Measurements from ENCODE around the gene LILRB2.
"Not testable (repeated sequence)": the region's sequence is repeated elsewhere in the genome, so short reads cannot be mapped to it uniquely, and the experiment has no call there.

The LILRB2 gene

GRCh38 chr19:54302257-54302656 lies 21.3 kb upstream of the LILRB2 start:
- DNase-seq = no peak

DNA sequence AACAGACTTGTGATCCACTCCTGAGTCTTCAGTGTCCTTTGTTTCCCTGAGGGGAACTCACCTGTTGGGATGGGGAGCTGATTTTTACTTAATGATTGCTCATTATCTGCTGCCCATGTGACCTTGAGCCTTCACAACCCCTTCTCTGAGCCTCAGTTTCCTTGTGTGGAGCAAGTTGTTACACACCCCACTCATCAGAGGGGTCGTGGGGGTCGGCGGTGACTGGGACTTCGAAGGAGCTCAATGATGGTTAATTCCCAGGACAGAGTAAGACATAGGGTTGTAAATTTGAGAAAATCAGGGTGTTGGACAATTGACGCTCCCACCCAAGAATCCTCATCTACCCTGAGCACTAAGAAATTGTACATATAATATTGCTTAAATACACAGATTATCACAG lies 18.6 kb upstream of the LILRB2 start:
- no peak for DNase-seq

DNA sequence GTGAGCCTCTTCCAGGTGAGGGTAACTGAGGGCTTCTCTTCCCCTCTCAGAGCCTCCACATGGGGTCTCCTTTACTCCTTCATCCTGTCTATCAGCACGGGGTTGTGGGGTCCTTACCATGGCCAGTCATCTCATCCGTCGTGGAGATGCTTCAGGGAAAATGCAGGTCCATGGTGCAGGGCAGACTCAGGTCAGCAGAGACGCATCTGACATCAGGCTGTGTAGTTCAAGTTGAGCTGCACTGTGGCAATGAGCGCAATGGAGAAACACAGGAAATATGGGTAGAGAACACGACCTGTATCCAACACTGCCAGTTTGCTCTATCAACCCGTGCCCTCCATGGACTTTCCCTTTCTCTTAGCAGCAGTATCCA lies 18.2 kb upstream of the LILRB2 start:
- DNase-seq = no peak

- DNase-seq = no peak
Measured at GRCh38 chr19:54298357-54299125, 17.6 kb upstream of the LILRB2 start.

- DNase-seq = no peak
Measured at GRCh38 chr19:54297759-54298305, 16.9 kb upstream of the LILRB2 start.

GRCh38 chr19:54294539-54294938 lies 13.6 kb upstream of the LILRB2 start:
- no peak for DNase-seq

- DNase-seq = not testable (repeated sequence)
Measured at GRCh38 chr19:54289160-54289559, 8.2 kb upstream of the LILRB2 start.

DNA sequence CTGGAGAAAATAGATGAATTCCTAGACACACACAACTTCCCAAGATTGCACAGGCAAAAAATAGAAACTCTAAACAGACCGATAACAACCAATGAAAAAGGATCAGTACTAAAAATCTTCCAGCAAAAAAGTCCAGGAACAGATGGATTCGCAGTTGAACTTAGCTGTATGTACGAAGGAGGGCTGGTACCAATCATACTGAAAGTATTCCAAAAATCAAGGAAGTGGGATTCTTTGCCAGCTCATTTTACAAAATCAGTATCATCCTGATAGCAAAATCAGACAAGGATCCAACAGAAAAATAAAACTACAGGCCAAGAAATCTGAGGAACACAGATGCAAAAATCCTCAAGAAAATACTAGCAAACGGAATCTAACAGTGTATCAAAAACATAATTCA lies 6.5 kb upstream of the LILRB2 start:
- DNase-seq = no peak

DNA sequence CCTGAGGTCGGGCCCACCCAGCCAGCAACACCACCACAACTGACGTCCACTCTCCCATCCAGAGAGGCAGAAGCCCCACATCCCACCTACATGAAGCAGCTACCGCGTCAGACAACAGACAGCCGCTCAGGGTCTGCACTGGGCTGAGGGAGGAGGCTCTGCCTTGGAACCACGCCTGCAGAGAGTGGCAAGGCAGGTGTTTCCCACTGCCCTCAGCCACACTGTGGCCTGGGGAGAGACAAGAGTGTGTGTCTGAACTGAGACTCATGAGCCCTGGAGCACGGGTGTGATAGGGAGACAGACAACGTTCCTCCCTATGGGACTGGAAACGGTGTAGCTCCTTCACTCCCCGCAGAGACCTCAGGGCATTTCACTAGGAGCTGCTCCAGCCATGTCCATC lies 5.4 kb upstream of the LILRB2 start:
- not testable (repeated sequence) for DNase-seq

DNA sequence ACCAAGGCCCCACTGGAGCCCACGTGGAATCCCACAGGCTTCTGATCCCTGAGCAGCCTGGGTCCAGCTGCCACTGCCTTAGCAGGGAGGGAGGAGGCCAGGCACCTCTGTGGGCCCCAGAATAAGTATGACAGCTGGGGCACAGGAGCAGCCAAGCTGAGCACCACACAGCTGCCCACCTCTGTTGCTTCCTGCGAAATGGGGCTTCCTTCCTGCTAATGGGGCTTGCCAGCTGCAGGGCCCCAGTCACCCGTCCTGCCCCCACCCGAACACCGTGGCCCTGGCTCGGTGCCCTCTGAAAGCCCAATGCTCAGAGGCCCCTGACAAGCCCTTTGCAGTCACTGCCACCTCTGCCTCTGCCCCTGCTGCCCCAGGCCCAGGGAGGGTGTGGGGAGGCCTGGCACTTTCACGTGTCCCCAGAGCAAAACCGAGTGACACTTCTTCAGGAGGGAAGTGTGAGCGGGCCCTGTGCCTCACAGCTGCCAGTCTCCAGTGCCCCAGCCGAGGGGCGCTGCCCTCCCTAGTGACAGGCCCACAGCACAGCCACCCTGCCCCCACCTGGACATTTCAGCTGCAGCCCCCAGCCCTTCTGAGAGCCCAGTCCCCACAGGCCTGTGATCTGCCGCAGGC lies 4.6 kb upstream of the LILRB2 start:
- not testable (repeated sequence) for DNase-seq

GRCh38 chr19:54282686-54283470 lies 2.0 kb upstream of the LILRB2 start:
- DNase-seq = no peak

DNA sequence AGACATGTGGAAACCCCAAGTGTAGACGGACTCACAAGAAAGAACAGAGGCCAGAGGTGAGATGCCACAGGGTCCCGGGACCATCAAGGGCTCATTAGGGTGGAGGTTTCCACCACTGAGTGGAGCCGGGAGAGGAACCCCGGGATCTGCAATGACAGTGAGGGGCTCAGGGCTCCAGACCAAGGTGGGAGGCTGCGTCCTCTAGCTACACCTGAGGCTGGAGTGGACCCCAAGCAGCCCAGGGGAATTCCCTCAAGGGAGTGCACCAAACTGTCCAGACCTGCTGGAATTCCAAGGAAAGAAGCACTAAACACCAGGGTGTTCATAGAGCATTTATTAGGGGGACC lies 792 bp upstream of the LILRB2 start:
- DNase-seq = not testable (repeated sequence)

DNA sequence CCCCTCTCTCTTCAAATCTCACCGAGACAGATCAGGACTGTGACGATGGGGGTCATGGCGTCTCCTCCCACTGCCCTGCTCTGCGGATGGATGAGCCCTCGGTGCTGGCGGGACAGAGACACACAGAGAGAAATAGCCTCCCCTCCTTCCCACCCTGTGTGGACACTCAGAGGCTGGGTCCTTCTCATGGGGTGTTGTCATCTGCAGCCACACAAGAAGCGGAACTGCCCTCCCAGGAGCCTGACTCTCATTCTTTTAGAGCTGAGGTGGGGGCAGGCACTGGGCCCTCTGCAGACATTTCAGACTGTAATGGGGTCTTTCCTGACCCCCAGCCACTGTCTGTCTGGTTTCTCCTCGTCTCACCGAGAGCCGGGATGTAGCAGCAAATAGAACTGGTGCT lies 469 bp downstream of the LILRB2 start:
- not testable (repeated sequence) for DNase-seq

DNA sequence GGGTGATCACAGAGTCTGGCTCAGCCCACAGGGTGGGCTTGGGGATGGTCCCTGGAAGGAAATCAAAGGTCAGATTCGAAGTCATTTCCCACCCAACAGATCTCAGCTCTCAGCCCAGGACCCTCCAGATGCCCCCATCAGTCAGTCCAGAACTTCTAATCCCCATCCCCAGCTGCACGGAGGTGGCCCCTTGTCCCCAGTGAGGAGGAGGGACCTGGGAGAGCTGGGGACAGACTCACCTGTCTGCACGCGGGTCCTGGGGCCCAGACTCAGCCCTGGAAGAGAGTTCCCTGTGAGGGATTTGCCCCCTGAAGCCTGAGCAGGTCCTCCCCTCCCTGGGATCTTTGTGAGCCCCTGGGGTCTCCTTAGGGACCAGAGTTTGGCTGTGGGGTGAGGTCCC lies 885 bp downstream of the LILRB2 start:
- DNase-seq = not testable (repeated sequence)

- DNase-seq = no peak
Measured at GRCh38 chr19:54279406-54279962, 1.4 kb downstream of the LILRB2 start.

GRCh38 chr19:54278571-54279195 lies 2.2 kb downstream of the LILRB2 start:
- DNase-seq = not testable (repeated sequence)

DNA sequence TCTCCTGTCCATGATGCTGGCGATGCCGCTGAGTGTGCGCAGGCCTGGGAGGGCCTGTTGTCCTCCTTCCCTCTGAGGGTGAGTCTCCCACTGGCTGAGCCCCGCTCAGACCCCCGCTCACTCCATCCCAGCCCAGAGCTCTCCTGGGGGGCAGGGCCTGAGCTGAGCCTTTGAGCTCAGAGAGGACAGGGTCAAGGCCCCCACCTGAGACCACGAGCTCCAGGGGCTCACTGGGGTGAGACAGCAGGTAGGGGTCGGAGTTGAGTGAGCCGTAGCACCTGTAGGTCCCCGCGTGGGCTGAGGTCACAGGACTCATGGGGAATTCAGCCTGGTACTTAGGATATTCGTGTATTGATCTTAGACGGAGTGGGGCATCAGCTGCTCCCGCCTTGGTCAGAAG lies 2.9 kb downstream of the LILRB2 start:
- DNase-seq = not testable (repeated sequence)

- DNase-seq = not testable (repeated sequence)
Measured at GRCh38 chr19:54277111-54277615, 3.7 kb downstream of the LILRB2 start.

- no peak for DNase-seq
Measured at GRCh38 chr19:54275951-54276350, 5.0 kb downstream of the LILRB2 start.

DNA sequence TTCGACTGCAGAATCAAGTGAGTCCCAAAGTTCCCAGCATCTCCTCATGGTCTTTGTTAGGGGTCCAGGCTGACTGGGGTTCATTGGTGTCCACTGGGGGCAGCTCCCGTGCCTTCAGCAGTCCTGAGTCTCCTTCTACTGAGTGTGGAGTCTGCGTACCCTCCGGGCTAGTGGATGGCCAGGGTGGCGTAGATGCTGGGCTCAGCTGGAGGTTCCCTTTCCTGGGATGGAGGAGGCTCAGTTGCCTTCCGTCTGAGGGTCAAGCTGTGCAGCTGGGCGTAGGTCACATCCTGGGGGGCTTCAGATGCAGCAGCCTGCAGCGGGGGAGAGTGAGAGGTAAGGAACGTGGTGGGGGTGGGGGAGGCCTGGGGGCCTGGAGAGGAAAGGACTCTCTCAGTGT lies 6.4 kb downstream of the LILRB2 start:
- DNase-seq = not testable (repeated sequence)

DNA sequence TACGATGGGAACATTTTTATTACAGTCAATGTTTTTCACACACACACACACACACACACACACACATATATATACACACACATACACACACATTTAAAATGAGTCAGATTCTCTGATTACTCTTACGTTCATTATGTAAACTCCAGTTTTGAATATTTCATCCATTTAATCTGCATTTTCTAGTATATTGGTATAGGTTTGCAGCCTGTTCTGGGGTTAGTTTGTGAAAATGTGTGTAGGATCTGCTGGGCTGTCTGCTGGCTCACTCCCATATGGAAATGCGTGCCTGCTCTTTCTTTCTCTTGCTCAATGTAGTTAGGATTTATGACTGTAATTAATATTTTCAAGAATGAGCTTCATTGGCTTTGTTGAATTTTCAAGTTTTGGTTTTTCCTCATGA lies 7.1 kb downstream of the LILRB2 start:
- no peak for DNase-seq

DNA sequence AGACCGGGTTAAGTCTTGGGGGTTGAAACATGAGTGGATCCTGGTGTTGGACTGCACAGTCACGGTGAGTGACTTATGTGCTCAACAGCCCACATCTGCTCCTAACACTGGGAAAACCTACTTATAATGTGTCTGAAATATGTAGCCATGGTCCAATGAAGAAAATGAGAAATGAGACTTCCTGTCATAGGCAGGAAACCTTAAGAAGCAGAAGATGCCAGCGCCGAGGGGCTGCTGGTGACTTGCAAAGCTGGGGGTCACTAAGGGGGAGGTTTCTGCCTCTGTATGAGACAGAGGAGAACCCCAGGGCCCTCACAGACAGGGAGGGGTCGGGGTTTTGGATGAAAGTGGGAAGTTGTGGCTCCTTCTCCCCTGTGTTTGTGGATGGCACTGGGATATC lies 8.7 kb downstream of the LILRB2 start:
- not testable (repeated sequence) for DNase-seq

- not testable (repeated sequence) for DNase-seq
Measured at GRCh38 chr19:54271587-54271986, 9.3 kb downstream of the LILRB2 start.
